GM18505 (cell line): ENCODE data around the gene INCA1.
A peak's percentile ranks its signal among the peaks of the same experiment; 100 is the strongest.

ENCODE experiments used
- ATAC-seq: cut with Tn5 transposase; IDR thresholded peaks from one replicate; pipeline ENCODE4 v1.9.1; 2021; ENCODE audit not compliant: unreplicated experiment
- POLR2A ChIP-seq: IDR thresholded peaks from 4 replicates; pipeline ENCODE4 v1.6.1; 2011; ENCODE audit warnings: borderline replicate concordance; ENCODE audit not compliant: insufficient read depth, insufficient read length; ENCODE audit errors: extremely low read depth

The INCA1 gene

DNA sequence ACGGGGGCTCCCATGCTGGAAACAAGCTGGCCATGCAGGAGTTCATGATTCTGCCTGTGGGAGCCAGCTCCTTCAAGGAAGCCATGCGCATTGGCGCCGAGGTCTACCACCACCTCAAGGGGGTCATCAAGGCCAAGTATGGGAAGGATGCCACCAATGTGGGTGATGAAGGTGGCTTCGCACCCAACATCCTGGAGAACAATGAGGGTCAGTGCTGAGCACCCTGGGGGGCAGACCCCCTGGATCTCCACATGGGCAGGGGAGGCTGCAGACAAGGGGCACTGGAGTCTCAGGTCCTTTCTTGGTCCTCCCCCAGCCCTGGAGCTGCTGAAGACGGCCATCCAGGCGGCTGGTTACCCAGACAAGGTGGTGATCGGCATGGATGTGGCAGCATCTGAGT lies 42.2 kb downstream of the INCA1 start:
- TF ChIP-seq POLR2A, result no peak
- ATAC-seq, result no peak

DNA sequence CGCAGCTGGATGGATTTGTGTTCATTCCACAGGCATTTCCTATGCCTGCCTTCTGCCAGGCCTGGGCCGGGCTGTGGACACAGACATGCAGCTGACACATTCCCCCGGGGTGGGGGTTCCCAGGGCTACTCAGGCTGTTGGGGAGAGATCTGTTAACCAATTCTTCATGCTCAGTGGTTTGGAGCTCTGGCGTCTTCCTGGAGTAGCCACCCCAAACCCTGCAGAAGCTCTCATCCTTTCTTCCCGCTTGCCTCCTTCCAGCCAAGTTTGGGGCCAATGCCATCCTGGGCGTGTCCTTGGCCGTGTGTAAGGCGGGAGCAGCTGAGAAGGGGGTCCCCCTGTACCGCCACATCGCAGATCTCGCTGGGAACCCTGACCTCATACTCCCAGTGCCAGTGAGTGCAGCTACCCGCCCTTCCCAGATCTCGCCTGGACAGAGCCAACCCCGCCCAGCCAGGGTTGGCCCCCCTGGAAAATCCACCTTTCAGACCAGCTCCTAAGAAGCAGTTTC lies 43.8 kb downstream of the INCA1 start:
- TF ChIP-seq POLR2A, result no peak
- ATAC-seq, result no peak

DNA sequence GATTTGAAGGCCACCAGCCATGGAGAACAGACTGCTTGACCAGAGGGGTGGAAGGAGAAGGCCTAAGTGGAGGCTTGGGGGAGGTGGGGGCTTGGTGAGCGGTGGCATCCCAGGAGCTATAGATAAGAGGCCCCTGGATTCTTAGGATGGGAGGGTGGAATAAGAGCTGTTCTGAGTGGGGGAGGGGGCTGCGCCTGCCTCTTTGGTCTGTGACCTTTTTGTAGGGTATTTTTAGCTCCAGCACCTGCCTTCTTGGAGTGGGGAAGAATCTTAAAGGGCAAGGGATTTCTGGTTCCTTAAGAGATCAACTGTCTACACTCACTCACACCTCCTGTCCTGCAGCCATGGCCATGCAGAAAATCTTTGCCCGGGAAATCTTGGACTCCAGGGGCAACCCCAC lies 45.8 kb downstream of the INCA1 start:
- TF ChIP-seq POLR2A, result no peak
- ATAC-seq, result no peak

DNA sequence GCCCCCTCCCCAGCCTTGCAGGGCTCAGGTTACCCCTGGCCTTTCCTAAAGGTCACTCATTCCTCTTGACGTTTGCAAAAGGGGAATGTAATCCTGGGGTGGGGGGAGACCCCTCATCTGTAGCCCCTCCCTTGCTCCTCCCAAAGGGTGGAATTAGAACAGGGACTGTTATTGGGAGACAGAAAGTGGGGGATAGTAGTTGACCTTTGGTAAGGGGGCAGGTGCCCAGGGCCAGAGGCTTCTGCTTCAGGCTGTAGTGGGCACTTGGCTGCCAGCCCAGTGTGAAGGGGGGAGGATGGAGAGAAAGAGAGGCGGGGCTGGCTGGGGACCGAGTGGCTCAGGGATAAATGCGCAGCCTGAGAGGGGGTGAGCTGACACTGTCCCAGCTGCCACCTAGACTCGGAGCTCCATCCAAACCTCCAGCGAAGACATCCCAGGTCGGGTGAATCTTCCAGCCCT lies 46.5 kb downstream of the INCA1 start, which contains the start of gene ENO3:
Gene ENO3 (plus strand): TSS at position 374 of the 459 bp plus-strand sequence. CDS start 711 bp downstream, outside the sequence.
- no peak for TF ChIP-seq POLR2A
- ATAC-seq, result no peak

DNA sequence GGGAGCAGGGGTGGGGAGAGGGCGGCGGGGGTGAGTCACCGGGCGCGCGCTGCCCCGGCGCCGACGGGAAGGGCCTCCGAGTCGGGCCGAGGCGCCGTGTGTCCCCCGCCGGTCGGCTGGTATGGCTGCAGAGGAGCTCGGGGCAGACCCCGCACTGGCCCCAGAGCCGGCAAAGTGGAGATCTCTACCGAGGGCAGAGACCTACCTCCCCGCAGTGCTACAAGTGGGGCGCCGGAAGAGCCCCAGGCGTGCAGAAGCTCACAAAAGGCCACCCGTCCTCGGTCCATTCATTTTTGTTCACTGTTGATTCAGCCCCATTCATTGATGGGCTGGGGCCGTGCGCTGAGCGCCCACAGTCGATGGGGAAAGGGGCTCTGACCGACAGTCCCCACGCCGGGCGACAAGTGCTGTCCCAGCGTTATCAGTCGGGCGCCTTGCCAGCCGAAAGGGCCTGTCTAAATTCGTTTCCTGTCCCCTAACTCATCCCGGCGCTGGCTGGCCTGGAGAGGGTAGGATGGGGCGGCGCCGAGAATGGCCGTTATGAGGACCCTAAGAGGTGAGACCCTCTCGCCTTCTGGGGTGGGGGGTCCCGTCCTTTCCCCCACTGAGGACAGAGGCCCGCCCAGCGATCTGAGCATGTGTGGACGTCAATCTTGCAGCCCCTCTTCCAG lies 47.1 kb downstream of the INCA1 start:
- peak; percentile 3 for ATAC-seq

DNA sequence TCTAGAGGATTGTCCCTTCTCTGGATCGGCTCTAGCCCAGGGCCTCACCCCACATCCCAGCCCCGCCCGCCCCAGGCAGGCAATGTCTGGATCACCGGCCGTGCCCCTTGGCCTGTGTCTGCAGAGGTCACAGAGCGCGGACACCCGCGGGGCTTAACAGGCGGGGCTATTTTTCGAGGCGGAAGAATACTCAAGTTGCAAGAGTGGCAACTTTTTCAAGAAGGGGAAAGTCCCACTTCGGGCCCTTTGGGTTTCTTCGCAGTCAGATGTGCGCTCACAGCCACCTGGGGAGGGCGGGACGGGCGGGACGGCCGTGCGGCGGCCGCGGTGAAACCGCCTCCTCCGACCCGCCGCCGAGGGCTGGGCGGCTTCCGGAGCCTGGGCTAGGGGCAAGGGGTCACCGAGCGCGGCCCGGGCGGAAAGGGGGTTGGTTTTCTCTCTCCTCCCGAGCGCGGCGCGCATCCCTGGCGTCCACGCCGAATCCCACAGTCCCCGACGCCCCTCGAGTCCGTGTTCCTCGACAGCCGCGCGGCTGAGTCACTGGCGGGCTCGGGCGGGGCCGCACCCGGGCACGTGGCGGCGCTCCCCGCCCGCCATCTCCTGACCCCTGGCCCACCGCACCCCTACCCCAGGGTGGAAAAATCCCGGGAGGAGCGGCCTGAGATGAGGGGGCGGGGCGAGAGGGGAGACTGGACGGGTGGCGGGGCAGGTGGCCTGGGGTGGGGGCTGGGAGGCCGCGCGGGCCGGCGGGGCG lies 47.8 kb downstream of the INCA1 start:
- ATAC-seq, result peak; percentile 20
- peak; percentile 61 for TF ChIP-seq POLR2A

More for the DNA sequence above, 47.1 kb downstream of the INCA1 start:
- peak; percentile 41 for TF ChIP-seq POLR2A

DNA sequence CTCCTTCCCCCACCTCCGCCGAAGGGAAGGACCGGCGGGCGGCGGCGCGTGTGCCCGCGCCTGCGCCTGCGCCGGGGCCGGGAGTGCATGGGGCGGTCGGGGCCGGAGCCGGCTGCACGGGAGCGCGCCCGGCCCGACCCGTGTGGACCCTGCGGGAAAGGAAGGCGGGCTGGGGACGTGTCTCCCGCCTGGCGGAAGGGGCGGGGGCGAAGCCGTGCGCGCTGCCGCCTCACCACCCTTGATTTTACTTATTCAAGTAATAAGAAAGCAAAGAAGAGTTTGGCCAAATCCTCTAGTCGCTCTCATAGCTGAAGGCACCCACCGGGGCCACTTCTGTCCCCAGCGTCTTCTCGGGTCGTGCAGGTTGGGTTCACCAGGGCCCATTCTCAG lies 48.4 kb downstream of the INCA1 start:
- ATAC-seq, result peak; percentile 29

DNA sequence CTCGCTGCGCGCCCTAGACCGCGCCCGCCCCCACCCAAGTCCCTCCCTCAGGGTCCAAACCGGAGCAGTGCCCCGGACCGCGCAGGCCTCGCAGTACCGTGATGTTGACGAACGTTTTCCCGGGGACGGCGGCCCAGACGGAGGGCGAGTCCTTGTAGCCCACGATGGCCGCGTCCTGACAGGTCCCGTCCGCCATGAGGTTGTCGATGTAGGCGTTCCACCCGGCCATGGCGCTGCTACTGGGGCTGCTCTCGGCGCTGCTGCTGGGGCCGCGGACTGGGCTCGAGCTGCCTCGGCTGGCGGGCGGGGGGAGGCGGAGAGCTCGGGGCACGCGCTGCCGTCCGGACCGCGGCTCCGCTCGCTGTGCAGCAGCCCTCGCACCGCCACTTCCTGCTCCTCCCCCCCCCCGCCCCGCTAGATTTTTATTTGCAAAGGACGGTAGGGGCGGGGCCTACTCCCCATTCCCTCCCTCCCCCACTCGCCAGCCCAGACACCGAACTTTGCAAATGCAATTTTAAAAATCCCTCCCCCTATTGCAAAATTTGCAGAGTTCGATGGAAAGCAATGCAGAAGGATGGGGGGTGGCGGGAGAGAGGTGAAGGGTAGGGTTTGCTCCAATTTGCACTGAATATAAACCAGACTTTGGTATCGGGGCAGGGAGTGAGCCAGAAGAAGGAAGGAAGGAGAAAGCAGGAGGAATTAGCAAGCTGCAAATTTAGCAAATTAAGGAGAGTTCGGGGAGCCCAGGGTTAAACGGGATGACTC lies 49.0 kb downstream of the INCA1 start, which contains the start of gene PFN1:
Gene PFN1 (minus strand): TSS at position 365 of the 765 bp plus-strand sequence. CDS start 136 bp downstream, at position 229.
- peak; percentile 20 for ATAC-seq
- peak; percentile 94 for TF ChIP-seq POLR2A

More for the DNA sequence above, 48.4 kb downstream of the INCA1 start:
- TF ChIP-seq POLR2A, result peak; percentile 55

DNA sequence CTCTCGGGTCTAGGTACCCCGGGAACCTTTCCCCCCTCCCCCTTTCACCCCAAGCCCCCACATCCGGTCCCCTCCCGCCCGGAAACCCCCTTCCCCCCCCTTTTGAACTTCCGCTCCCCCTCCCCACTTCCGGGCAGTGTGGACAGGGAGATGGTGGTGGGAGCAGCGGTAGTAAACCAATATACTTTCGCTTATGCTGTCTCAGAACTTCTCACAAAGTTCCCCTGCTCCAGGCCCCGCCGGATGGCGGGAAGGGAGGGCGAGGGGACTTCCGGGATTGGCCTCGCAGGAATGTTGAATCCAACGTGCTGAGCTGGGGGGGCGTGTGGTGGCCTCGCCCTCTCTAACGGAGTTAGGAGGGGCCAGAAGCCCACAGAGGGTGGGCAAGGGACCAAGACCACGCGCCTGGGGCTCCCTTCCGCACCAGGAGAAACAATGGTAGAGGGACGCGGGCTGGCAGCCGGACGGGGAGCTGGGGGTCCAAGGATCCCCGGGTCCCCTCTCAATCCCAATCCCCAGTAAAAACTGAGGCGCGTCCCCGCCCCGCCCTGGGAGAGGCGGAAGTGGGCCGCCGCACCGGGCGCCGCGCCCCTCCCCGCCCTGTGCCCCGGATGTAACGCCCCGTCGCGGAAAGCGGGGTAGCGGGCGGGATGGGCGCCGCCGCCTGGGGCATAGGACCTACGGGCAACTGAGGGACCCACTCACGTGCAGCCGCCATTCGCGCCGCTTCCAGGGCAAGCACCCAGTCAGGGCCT lies 49.7 kb downstream of the INCA1 start:
- ATAC-seq, result peak; percentile 18
- peak; percentile 63 for TF ChIP-seq POLR2A

DNA sequence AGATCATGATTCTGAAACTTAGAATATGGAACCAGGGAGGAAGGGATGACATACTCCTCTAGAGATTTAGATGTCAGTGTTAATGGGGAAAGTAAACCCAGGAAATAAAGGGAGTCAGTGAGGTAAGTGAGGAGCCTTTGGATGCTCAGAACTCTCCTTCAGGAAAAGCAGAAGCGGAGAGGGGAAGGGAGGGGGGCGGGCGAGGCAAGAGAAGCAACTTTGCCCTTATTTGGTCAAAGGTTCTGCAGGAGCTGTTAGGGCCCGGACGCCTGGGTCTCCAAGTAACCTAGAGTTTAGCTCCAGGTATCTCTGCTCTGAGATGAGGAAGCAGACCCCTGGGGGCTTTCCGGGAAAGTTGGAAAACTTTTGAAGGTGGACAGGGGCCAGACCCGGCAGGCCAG lies 50.3 kb downstream of the INCA1 start:
- ATAC-seq, result no peak
- TF ChIP-seq POLR2A, result no peak

DNA sequence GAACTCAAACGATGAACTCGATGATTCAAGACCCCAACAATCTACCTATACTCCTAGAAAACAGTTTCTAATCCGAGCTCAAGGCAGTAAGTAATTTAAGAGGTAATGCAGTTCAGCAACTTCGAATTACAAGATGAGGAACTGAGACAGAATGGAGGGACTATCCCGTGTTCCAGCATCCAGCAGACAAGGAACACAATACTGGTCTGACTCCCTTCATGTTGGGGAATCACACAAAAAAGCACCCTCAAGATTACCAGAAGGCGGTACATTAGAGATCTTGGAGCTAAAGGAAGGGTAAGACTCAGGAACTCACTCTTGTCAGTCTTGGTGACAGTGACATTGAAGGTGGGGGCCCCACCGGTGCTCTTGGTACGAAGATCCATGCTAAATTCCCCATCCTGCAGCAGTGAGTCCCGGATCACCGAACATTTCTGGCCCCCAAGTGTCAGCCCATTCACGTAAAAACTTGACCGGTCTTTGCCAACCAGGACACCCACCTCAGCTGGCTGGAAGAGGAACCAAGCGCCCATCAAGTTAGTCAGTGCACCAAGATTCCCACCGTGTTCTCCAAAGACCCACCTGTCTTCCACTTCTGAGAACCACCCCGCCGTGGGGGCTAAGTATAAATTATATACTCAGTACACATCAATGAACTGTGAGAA lies 50.9 kb downstream of the INCA1 start:
- peak; percentile 28 for TF ChIP-seq POLR2A
- no peak for ATAC-seq

DNA sequence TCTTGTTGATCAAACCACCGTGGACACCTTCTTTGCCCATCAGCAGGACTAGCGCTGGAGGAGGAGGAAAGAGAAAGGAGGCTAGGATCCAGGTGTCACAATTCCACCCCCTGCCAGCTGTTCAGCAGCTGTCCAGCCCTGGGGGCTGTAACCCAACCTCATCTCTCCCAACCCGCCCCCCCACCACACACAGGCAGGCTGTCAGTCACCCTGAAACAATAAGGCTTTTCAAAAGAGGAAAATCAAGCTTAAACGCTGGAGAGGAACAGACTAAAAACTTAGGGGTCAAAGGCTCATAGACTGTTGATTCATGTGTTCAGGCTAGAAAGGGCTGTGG lies 51.4 kb downstream of the INCA1 start:
- ATAC-seq, result no peak
- no peak for TF ChIP-seq POLR2A
